Kidney glomerular epithelial cell (primary cell): ENCODE measurements around the gene RASSF3.

Source experiments
- DNase-seq: peaks from one replicate; lab custom pipeline; 2025; lab: John Stamatoyannopoulos, UW

The RASSF3 gene

GRCh38 chr12:64723630-64724029, 113.3 kb downstream of the RASSF3 start:
- no peak for DNase-seq

GRCh38 chr12:64724201-64724745, 114.0 kb downstream of the RASSF3 start:
- DNase-seq: no peak

GRCh38 chr12:64729909-64730587, 119.8 kb downstream of the RASSF3 start:
- no peak for DNase-seq

GRCh38 chr12:64730588-64730969, 120.3 kb downstream of the RASSF3 start:
- no peak for DNase-seq

GRCh38 chr12:64731683-64732082, 121.4 kb downstream of the RASSF3 start:
- DNase-seq: no peak

GRCh38 chr12:64733857-64734256, 123.6 kb downstream of the RASSF3 start:
- peak; percentile 68 for DNase-seq

- no peak for DNase-seq
Observed at GRCh38 chr12:64735442-64735841, 125.1 kb downstream of the RASSF3 start.

- DNase-seq: no peak
Observed at GRCh38 chr12:64736771-64737170, 126.5 kb downstream of the RASSF3 start.

GRCh38 chr12:64737539-64737938, 127.2 kb downstream of the RASSF3 start:
- DNase-seq: no peak

- DNase-seq: no peak
Observed at GRCh38 chr12:64739778-64740177, 129.5 kb downstream of the RASSF3 start.

GRCh38 chr12:64740646-64741045, 130.4 kb downstream of the RASSF3 start:
- no peak for DNase-seq

GRCh38 chr12:64742416-64742815, 132.1 kb downstream of the RASSF3 start:
- DNase-seq: no peak

- no peak for DNase-seq
Observed at GRCh38 chr12:64743206-64743605, 132.9 kb downstream of the RASSF3 start.

- no peak for DNase-seq
Observed at GRCh38 chr12:64744422-64745258, 134.3 kb downstream of the RASSF3 start.

GRCh38 chr12:64745259-64745807, 135.0 kb downstream of the RASSF3 start:
- no peak for DNase-seq

GRCh38 chr12:64745980-64746379, 135.7 kb downstream of the RASSF3 start:
- DNase-seq: no peak

GRCh38 chr12:64746663-64747062, 136.4 kb downstream of the RASSF3 start:
- DNase-seq: no peak
